Tibial nerve (tissue), 3 donors: ENCODE data around the gene TMEM212.

Experiments
- CTCF ChIP-seq, 5 experiments: fragments of 200-600 bp in 3 of 5; fragments of 450-650 bp in 2 of 5; sonication (generic) in 3 of 5; IDR thresholded peaks; one replicate each; pipeline ENCODE4 v1.5.1; 2016 to 2019; ENCODE audit warnings: antibody characterized with exemption in 5 of 5, mild to moderate bottlenecking in 3 of 5, moderate library complexity in 2 of 5
- POLR2A ChIP-seq, 2 donors: fragments of 450-650 bp; IDR thresholded peaks; one replicate each; pipeline ENCODE4 v1.6.1; 2017; ENCODE audit warnings: antibody characterized with exemption in 2 of 2, mild to moderate bottlenecking in 2 of 2, moderate library complexity in 2 of 2

DNA sequence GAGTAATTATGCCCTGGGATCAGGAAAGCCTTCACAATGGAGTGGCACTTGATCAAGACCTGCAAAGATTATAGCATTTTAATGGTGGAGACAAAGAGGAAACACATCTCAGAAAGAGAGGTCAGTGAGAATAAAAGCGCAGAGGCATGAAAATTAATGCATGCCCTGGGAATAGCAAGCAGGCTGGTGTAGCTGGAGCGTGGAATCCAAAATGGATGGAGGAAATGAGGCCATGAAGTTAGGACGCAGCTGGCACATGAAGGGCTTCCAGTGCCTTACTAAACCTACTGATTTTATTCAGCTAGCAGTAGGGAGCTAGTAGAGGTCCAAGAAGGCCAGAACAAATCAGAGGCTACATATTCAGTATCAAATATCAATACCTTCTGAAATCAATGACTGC is 38.1 kb downstream of the TMEM212 start:
- TF ChIP-seq CTCF (IDR thresholded peaks at IDR 0.05) = no peak
- TF ChIP-seq POLR2A (IDR thresholded peaks at IDR 0.05) = no peak
